GM21529 (cell line): ENCODE data around the gene VMO1.

ENCODE experiments used
- ATAC-seq: cut with Tn5 transposase; IDR thresholded peaks from one replicate; pipeline ENCODE4 v1.9.1; 2021; ENCODE audit not compliant: unreplicated experiment

VMO1 gene

DNA sequence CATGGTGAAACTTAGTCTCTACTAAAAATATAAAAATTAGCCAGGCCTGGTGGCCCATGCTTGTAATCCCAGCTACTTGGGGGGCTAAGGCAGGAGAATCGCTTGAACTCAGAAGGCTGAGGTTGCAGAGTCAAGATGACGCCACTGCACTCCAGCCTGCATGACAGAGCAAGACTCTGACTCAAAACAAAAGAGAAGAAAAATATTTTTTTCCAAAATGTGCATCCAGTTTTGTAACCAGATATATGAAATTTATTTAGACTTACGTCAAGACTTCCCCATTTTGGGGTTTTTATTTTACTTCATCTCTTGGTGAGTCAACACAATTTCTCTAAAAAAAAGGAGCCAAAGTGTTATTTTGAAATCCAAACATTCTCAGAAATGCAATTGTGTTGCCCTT, 20.0 kb downstream of the VMO1 start:
- no peak for ATAC-seq

DNA sequence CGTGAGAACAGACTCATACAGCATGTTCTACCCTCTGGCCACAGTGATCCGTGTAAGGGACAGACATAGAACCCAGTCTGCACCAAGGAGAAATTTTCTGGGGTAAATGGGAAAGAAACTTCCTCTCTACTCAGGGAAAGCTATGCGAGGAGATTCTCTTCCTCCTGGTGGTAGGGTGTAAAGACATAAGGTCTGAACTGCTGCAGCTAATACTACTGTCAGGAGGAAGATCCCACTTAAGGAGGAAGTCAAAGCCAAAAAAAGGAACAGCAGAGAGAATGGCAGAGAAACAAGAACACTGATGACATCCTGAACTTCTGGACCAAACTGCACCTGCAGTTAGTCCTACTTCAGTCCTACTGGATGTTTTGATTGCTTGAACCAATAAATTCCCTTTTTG, 21.6 kb downstream of the VMO1 start:
- no peak for ATAC-seq

GRCh38 chr17:4759776-4760236, 26.4 kb downstream of the VMO1 start:
- ATAC-seq = no peak

DNA sequence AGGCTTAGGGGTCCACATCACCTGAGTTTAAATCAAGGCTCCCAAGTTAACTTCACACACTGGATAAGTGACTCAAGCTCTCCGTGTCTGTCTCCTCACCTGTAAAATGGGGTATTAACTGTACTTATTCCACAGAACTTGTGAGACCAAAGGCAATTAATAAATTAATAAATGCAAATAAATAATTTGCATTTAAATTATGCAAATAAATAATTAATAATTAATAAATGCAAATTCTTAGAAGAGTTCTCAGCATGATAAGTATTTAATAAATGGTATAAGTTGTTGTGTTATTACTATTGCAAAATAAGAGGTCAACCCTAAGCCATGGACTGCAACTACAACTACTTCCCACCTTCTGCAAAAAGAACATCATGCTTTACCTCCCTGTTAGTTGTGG, 32.8 kb downstream of the VMO1 start:
- no peak for ATAC-seq

DNA sequence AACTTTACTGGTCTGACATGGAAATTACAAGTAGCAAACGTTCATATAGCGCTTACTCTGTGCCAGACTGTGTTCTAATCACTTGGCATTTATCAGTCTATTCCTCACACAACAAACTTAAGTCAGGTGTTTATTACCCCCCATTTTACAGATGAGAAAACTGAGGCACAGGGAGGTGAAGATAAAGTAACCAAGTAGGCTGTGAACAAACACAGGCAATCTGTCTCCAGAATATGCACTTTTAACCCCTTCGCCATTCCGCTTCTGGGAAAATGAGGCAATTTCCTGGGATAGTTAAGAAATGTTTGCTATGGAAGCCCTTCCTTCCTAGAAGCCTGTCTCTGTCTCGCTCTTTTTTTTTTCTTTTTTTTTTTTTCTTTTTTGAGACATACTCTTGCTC, 34.2 kb downstream of the VMO1 start:
- ATAC-seq = no peak

DNA sequence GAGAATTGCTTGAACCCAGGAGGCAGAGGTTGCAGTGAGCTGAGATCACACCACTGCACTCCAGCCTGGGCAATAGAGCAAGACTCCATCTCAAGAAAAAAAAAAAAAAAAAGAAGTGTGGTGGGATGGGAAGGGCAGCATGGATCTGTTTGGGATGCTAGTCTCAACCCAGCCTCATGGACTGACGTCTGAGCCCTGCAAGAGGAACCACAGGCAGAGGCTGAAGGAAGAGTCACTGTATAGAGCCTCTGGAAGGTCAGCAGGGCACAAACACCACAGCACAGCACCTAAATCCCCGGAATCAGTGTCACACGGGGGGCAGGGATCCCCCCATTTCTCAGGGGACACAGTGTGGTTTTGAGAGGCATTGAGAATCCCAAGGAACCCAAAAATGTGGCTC, 35.6 kb downstream of the VMO1 start:
- ATAC-seq = no peak

- ATAC-seq = no peak
These were observed 37.5 kb downstream of the VMO1 start for GRCh38 chr17:4748686-4749085.

- no peak for ATAC-seq
These were observed 38.3 kb downstream of the VMO1 start for GRCh38 chr17:4747847-4748246.

GRCh38 chr17:4744999-4745969, 40.9 kb downstream of the VMO1 start:
- ATAC-seq = no peak

- no peak for ATAC-seq
These were observed 42.3 kb downstream of the VMO1 start for GRCh38 chr17:4743898-4744297.

DNA sequence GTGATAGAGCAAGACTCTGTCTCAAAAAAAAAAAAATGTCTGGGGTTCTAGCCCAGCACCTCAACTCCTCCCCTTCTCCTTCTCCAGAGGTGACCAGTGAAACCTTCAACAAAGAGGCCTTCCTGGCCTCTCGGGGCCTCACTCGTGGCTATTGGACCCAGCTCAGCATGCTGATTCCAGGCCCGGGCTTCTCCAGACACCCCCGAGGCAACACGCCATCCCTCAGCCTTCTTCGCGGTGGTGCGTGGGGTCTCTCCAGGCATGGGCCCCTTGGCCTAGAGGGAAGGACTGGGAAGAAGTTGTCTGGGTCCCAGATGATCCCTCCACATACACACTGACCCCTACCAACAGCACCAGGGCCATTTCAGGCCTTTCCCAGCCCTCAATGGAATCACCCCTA, 42.9 kb downstream of the VMO1 start:
- no peak for ATAC-seq

GRCh38 chr17:4742629-4743028, 43.5 kb downstream of the VMO1 start:
- ATAC-seq = no peak

- no peak for ATAC-seq
These were observed 44.0 kb downstream of the VMO1 start for GRCh38 chr17:4742133-4742532.

DNA sequence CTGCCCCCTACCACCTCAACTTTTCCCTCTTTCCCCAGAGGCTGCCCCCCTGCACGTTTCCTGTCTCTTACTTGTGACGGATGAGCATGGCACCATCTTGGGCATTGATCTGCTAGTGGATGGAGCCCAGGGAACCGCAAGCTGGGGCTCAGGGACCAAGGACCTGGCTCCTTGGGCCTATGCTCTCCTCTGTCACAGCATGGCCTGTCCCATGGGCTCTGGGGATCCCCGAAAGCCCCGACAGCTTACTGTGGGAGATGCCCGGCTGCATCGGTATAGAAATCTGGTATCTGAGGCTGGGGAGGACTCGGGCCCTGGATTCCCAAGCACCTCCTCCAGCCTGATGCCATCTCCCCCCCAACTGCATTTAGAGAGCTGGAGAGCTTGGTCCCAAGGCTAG, 44.6 kb downstream of the VMO1 start:
- no peak for ATAC-seq

DNA sequence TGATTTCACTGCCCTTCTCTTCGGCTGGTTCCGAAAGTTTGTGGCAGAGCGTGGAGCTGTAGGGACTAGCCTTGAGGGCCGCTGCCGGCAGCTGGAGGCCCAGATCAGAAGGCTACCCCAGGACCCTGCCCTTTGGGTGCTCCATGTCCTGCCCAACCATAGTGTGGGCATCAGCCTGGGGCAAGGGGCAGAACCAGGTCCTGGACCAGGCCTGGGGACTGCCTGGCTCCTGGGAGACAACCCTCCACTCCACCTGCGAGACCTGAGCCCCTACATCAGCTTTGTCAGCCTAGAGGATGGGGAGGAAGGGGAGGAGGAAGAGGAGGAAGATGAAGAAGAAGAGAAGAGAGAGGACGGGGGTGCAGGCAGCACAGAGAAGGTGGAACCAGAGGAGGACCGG, 45.6 kb downstream of the VMO1 start:
- ATAC-seq = no peak

DNA sequence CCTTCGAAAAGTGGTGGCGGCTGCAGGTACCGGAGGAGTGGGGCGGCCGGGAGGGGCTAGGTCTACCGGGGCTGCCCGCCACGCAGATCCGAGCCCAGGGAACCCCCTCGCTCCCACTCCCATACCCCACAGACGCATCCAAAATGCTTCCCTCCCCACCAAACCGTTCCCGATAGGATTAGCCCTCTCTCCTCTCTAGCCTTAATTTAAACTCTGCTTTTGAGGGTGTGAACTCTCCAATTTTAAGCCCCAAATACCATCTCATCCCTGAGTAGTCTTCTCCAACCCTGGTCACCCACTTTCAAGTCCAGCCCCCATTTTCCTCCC, 46.2 kb downstream of the VMO1 start:
- no peak for ATAC-seq

- ATAC-seq = no peak
These were observed 46.8 kb downstream of the VMO1 start, which contains the start of the genes CXCL16 and ZMYND15 for GRCh38 chr17:4739122-4740024. Gene CXCL16 (minus strand): TSS chr17:4739928. CDS start chr17:4739339, 589 bp downstream. Gene ZMYND15 (plus strand): TSS chr17:4739833. CDS start chr17:4740549, 716 bp downstream.

GRCh38 chr17:4738136-4739121, 47.7 kb downstream of the VMO1 start:
- no peak for ATAC-seq

GRCh38 chr17:4735876-4736651, 50.1 kb downstream of the VMO1 start:
- ATAC-seq = no peak
